Sigmoid colon (tissue), 7 donors: ENCODE measurements around the gene CDKN2C. TPM values are rescaled to one million over a fixed set of nuclear protein-coding genes. Genes with fewer than 3 reads are reported as not detected.
A peak's percentile ranks its signal among the peaks of the same experiment; 100 is the strongest.

ENCODE experiments used
- DNase-seq: peaks from one replicate; pipeline ENCODE4 v3.0.0-alpha.2; 2019
- H3K27ac ChIP-seq, 4 donors: fragments of 200-600 bp; sonication (generic); one replicate each; pipeline ENCODE4 v1.5.1; 2016 to 2019; ENCODE audit warnings: mild to moderate bottlenecking in 1 of 4
- H3K27me3 ChIP-seq, 3 donors: fragments of 200-600 bp; sonication (generic); one replicate each; pipeline ENCODE4 v1.5.1; 2019; ENCODE audit warnings: mild to moderate bottlenecking in 1 of 3
- H3K36me3 ChIP-seq, 4 donors: fragments of 200-600 bp; sonication (generic); one replicate each; pipeline ENCODE4 v1.5.1; 2016 to 2019
- H3K4me1 ChIP-seq, 4 donors: fragments of 200-600 bp; sonication (generic); one replicate each; pipeline ENCODE4 v1.5.1; 2017 to 2019
- H3K4me3 ChIP-seq, 4 donors: fragments of 200-600 bp; sonication (generic); one replicate each; pipeline ENCODE4 v1.5.1; 2017 to 2019; ENCODE audit warnings: mild to moderate bottlenecking in 2 of 4, moderate library complexity in 1 of 4
- H3K9me3 ChIP-seq, 4 donors: fragments of 200-600 bp in 3 of 4; sonication (generic) in 3 of 4; one replicate each; pipeline versions ENCODE4 v1.5.1 to v1.6.1; 2013 to 2019
- EP300 ChIP-seq, 4 donors: sonication (generic); formaldehyde crosslinking; IDR thresholded peaks; one replicate each; pipeline ENCODE4 v1.6.1; 2017; ENCODE audit warnings: antibody characterized with exemption in 4 of 4
- POLR2A ChIP-seq, 2 donors: fragments of 450-650 bp; IDR thresholded peaks; one replicate each; pipeline ENCODE4 v1.6.1; 2016; ENCODE audit warnings: antibody characterized with exemption in 2 of 2, mild to moderate bottlenecking in 2 of 2, moderate library complexity in 2 of 2
- POLR2AphosphoS5 ChIP-seq, 4 donors: sonication (generic); formaldehyde crosslinking; IDR thresholded peaks; one replicate each; pipeline ENCODE4 v1.6.1; 2017; ENCODE audit warnings: antibody characterized with exemption in 4 of 4
- WGBS, 2 donors: extraction: QIAGEN DNeasy Blood & Tissue Kit; methylation state at CpG; one replicate each; pipeline ENCODE4 v1.1.7; 2013; 5-methylcytosine and 5-hydroxymethylcytosine counted together
- intact Hi-C: fragments of 100-400 bp; cut with DNase I; formaldehyde crosslinking; loops from one replicate; pipeline ENCODE4 v1.15.1; 2023
- polyA plus RNA-seq, 3 donors: library from polyadenylated mRNA; stranded (reverse); fragments of 200-250 nt; gene quantifications; one replicate each; pipeline ENCODE4 v1.2.3, GENCODE V29; 2013
- total RNA-seq, 4 donors: library from RNA; depleted of rRNA; stranded (reverse); fragments of >200 nt; gene quantifications; one replicate each; pipeline ENCODE4 v1.1.0, GENCODE V29; 2016
- TF ChIP-seq, protein P1 (sequence below), 4 experiments: fragments of 450-650 bp in 3 of 4; fragments of 200-600 bp in 1 of 4; IDR thresholded peaks; one replicate each; pipeline ENCODE4 v1.5.1; 2016 to 2019; ENCODE audit warnings: antibody characterized with exemption in 4 of 4, mild to moderate bottlenecking in 3 of 4, moderate library complexity in 2 of 4
- donor health status: healthy with polysubstance abuse.
- donor health status: Bipolar disorder and iron deficiency.
- donor health status: healthy.

The CDKN2C gene
- total and polyA plus RNA-seq, 7 donors: 10.9 to 31.7 (median 25.8) TPM

- DNase-seq: no peak
- Histone ChIP-seq H3K36me3 (no peaks in the 10 kb centered on the region), H3K4me1 (peaks cover 0 to 20% (median 8%) of the 10 kb centered on the region in 4 donors), H3K27ac (peak overlapping the region; percentile 91 to 98 (median 96)), H3K9me3 (no peaks in the 10 kb centered on the region), H3K4me3 (peak overlapping the region in 3 of 4 donors; percentile 67 to 81 (median 79)), H3K27me3 (no peaks in the 10 kb centered on the region)
- TF ChIP-seq POLR2AphosphoS5 (IDR thresholded peaks at IDR 0.05) (no peak), EP300 (IDR thresholded peaks at IDR 0.05) (no peak), POLR2A (IDR thresholded peaks at IDR 0.05) (no peak)
- TF ChIP-seq, protein P1, sequence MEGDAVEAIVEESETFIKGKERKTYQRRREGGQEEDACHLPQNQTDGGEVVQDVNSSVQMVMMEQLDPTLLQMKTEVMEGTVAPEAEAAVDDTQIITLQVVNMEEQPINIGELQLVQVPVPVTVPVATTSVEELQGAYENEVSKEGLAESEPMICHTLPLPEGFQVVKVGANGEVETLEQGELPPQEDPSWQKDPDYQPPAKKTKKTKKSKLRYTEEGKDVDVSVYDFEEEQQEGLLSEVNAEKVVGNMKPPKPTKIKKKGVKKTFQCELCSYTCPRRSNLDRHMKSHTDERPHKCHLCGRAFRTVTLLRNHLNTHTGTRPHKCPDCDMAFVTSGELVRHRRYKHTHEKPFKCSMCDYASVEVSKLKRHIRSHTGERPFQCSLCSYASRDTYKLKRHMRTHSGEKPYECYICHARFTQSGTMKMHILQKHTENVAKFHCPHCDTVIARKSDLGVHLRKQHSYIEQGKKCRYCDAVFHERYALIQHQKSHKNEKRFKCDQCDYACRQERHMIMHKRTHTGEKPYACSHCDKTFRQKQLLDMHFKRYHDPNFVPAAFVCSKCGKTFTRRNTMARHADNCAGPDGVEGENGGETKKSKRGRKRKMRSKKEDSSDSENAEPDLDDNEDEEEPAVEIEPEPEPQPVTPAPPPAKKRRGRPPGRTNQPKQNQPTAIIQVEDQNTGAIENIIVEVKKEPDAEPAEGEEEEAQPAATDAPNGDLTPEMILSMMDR (IDR thresholded peaks at IDR 0.05): no peak
- intact Hi-C loops: loop anchor here (5.0 to 10.0 kb wide), 4 partner anchors 180 to 908 kb away; partner anchors contain the start of genes NRDC and RNF11
- 75 to 86% methylated on average over 3 of the region's 3 CpGs for WGBS, 2 donors
Observed at GRCh38 chr1:50966991-50967390, 3.1 kb upstream of the CDKN2C start.

DNA sequence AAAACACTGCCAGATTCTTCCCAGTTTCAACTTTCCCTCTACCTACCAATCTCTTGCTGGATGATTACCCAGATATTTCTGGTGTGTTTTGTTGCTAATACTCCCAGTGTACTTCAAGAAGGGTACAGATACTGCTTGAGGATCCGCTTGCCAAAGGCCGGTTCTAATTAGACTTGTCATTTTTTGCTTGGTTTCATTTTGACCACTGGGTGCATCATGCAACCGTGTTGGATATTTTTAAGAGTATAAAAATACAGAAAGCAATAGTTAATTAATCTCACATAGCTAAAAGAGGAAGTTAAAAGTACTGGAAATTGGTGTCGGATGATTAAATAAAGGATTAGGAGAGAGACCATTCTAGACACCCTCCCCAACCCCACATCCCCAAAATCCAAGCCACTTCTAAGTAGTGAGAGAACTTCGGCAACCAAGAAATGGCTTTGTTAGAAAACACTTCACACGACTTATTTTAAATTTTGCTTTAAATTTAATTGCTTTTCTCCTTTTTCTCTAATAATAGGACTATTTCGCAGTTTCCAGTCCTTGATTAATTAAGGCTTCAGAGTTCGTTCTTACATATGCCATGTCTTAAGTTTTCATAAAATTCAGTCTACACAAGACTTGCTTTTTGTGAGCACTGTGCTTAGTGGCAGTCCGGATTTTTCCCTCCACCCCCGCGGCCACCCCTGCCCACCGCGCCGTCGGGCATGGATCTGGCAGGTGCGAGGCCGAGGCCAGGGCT, 2.5 kb upstream of the CDKN2C start:
- intact Hi-C loops: loop anchor here (1.0 to 10.0 kb wide), 5 partner anchors 7 to 907 kb away; partner anchors contain the start of genes FAF1, NRDC and RNF11
- DNase-seq: no peak
- Histone ChIP-seq H3K36me3 (no peaks in the 10 kb centered on the region), H3K4me1 (peaks cover 0 to 20% (median 8%) of the 10 kb centered on the region in 4 donors), H3K9me3 (no peaks in the 10 kb centered on the region), H3K4me3 (peak overlapping the region; percentile 56 to 81 (median 73)), H3K27ac (peak overlapping the region; percentile 91 to 98 (median 96)), H3K27me3 (no peaks in the 10 kb centered on the region)
- no peak for TF ChIP-seq POLR2AphosphoS5 (IDR thresholded peaks at IDR 0.05)
- TF ChIP-seq, protein P1 (IDR thresholded peaks at IDR 0.05): peak in 1 of 4 experiments; percentile 44
- WGBS, 2 donors: 21 to 24% methylated on average over 17 of the region's 17 CpGs

GRCh38 chr1:50968158-50968820, 1.8 kb upstream of the CDKN2C start:
- H3K4me3 ChIP-seq: peak overlapping the region; percentile 56 to 81 (median 73)
- TF ChIP-seq, protein P1 (IDR thresholded peaks at IDR 0.05): peak; percentile 13 to 61 (median 50)
- TF ChIP-seq POLR2AphosphoS5 (IDR thresholded peaks at IDR 0.05) (peak; percentile 85 to 95 (median 92)), EP300 (IDR thresholded peaks at IDR 0.05) (no peak), POLR2A (IDR thresholded peaks at IDR 0.05) (peak; percentile 80 to 82)
- peak; percentile 95 for DNase-seq
- peak overlapping the region; percentile 91 to 98 (median 96) for H3K27ac ChIP-seq
- H3K4me1 ChIP-seq: peaks cover 0 to 20% (median 11%) of the 10 kb centered on the region in 4 donors
- intact Hi-C loops: loop anchor here (1.0 to 10.0 kb wide), 5 partner anchors 8 to 907 kb away; partner anchors contain the start of genes FAF1, NRDC and RNF11
- WGBS, 2 donors: 0% methylated on average over 70 of the region's 70 CpGs
- no peaks in the 10 kb centered on the region for H3K9me3 ChIP-seq
- H3K27me3 ChIP-seq: no peaks in the 10 kb centered on the region
- no peaks in the 10 kb centered on the region for H3K36me3 ChIP-seq

GRCh38 chr1:50968821-50969610, 1.0 kb upstream of the CDKN2C start:
- peak; percentile 74 for DNase-seq
- intact Hi-C loops: loop anchor here (1.0 to 10.0 kb wide), 5 partner anchors 9 to 906 kb away; partner anchors contain the start of genes FAF1, NRDC and RNF11

More at GRCh38 chr1:50968821-50969610, 1.0 kb upstream of the CDKN2C start:
- 0 to 1% methylated on average over 65 of the region's 65 CpGs for WGBS, 2 donors
- H3K9me3 ChIP-seq: no peaks in the 10 kb centered on the region
- no peaks in the 10 kb centered on the region for H3K27me3 ChIP-seq
- no peaks in the 10 kb centered on the region for H3K36me3 ChIP-seq
- H3K27ac ChIP-seq: peak overlapping the region; percentile 91 to 98 (median 96)
- H3K4me3 ChIP-seq: peak overlapping the region; percentile 56 to 81 (median 73)
- peaks cover 0 to 24% (median 13%) of the 10 kb centered on the region in 4 donors for H3K4me1 ChIP-seq
- TF ChIP-seq POLR2A (IDR thresholded peaks at IDR 0.05): no peak
- peak in 2 of 4 donors; percentile 4 to 6 for TF ChIP-seq POLR2AphosphoS5 (IDR thresholded peaks at IDR 0.05)
